Adipocyte (in vitro differentiated cells): ENCODE data around the gene MXI1.
A peak's percentile ranks its signal among the peaks of the same experiment; 100 is the strongest.
"Not testable (repeated sequence)": the region's sequence is repeated elsewhere in the genome, so short reads cannot be mapped to it uniquely, and the experiment has no call there.

ENCODE experiments used
- DNase-seq: peaks from one replicate; pipeline ENCODE4 v3.0.0-alpha.2; 2015; ENCODE audit warnings: low read depth
- H3K27me3 ChIP-seq: replicated peaks from 2 replicates; pipeline ENCODE4 v1.7.0; 2013; ENCODE audit warnings: mild to moderate bottlenecking, low read length, moderate library complexity; ENCODE audit not compliant: control insufficient read depth, insufficient read depth
- H3K36me3 ChIP-seq: 2 replicates; pipeline ENCODE4 v1.7.0; 2013; ENCODE audit warnings: low read length, mild to moderate bottlenecking, moderate library complexity; ENCODE audit not compliant: control insufficient read depth, insufficient read depth, severe bottlenecking
- H3K4me1 ChIP-seq: 2 replicates; pipeline ENCODE4 v1.7.0; 2013; ENCODE audit warnings: mild to moderate bottlenecking, low read length, moderate library complexity; ENCODE audit not compliant: control insufficient read depth, insufficient read depth
- H3K4me3 ChIP-seq: 2 replicates; pipeline ENCODE4 v1.7.0; 2013; ENCODE audit warnings: mild to moderate bottlenecking, low read length, moderate library complexity
- H3K9ac ChIP-seq: 2 replicates; pipeline ENCODE4 v1.7.0; 2013; ENCODE audit warnings: mild to moderate bottlenecking, low read length, moderate library complexity
- H3K9me3 ChIP-seq: 2 replicates; pipeline ENCODE4 v1.7.0; 2013; ENCODE audit warnings: mild to moderate bottlenecking, low read length, moderate library complexity; ENCODE audit not compliant: control insufficient read depth

MXI1 gene

DNA sequence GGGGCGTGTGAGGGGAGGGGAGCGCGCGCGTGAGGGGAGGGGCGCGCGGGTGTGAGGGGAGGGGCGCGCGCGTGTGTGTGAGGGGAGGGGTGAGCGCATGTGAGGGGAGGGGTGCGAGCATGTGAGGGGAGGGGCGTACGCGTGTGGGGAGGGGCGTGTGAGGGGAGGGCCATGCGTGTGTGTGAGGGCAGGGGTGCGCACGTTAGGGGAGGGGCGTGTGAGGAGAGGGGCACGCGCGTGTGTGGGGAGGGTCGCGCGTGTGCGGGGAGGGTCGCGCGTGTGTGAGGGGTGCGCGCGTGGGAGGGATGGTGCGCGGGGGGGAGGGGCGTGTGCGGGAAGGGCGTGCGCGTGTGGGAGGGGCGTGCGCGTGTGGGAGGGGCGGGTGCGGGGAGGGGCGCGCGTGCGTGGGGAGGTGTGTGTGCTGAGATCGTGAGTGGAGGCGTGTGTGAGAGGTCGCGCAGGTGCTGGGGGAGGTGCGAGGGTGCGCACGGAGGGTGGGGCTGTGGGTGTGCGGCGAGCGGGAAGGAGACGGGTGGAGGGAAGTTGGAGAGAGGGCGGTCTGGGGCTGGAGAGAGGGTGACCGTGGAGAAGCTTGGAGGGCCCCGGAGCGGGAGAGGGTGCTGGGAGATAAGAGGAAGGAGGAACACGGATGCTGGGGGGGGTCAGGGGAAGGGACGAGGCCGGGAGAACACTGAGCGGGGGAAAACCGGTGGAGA lies 19.7 kb downstream of the MXI1 start:
- Histone ChIP-seq H3K4me3 (peak overlapping the region; percentile 87), H3K27me3 (no peaks in the 10 kb centered on the region), H3K36me3 (peaks cover 2% of the 10 kb centered on the region), H3K9ac (peak overlapping the region; percentile 78), H3K9me3 (no peaks in the 10 kb centered on the region), H3K4me1 (peaks cover 7% of the 10 kb centered on the region)
- DNase-seq = peak; percentile 70

GRCh38 chr10:110228066-110228465 lies 20.7 kb downstream of the MXI1 start:
- Histone ChIP-seq H3K36me3 (peaks cover 2% of the 10 kb centered on the region), H3K9ac (no peak overlapping the region), H3K9me3 (no peaks in the 10 kb centered on the region), H3K4me1 (peaks cover 5% of the 10 kb centered on the region), H3K27me3 (no peaks in the 10 kb centered on the region), H3K4me3 (peak overlapping the region; percentile 87)
- DNase-seq = no peak

DNA sequence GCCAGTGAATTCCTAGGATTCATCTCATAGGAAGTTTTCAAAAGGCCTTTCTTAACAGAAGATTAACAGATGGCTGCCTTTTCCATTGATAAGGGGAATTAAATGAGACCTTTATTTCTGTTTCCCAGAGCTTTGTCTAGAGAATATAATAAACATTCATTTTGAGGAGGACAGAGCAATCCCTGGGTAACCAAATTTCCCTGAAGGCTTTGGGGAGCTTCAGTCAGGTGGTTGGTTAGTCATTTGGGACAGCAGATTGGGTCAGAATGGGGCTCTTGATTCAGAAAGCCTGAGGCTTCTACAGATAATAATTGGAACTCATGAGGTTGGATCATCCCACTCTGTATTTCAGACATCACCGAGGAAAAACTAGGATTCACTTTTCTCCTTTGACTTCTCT lies 21.8 kb downstream of the MXI1 start:
- Histone ChIP-seq H3K4me3 (no peak overlapping the region), H3K4me1 (peaks cover 5% of the 10 kb centered on the region), H3K9ac (no peak overlapping the region), H3K36me3 (peaks cover 2% of the 10 kb centered on the region), H3K27me3 (no peaks in the 10 kb centered on the region), H3K9me3 (no peaks in the 10 kb centered on the region)
- no peak for DNase-seq

GRCh38 chr10:110233846-110234245 lies 26.4 kb downstream of the MXI1 start:
- Histone ChIP-seq H3K36me3 (peaks cover 7% of the 10 kb centered on the region), H3K27me3 (no peaks in the 10 kb centered on the region), H3K4me1 (no peaks in the 10 kb centered on the region), H3K9ac (no peak overlapping the region), H3K9me3 (no peaks in the 10 kb centered on the region), H3K4me3 (no peak overlapping the region)
- DNase-seq = no peak

GRCh38 chr10:110237894-110238480 lies 30.6 kb downstream of the MXI1 start:
- no peak overlapping the region for H3K4me3 ChIP-seq
- H3K9ac ChIP-seq = no peak overlapping the region
- no peaks in the 10 kb centered on the region for H3K9me3 ChIP-seq
- no peak for DNase-seq
- peaks cover 6% of the 10 kb centered on the region for H3K4me1 ChIP-seq
- H3K27me3 ChIP-seq = no peaks in the 10 kb centered on the region
- peaks cover 5% of the 10 kb centered on the region for H3K36me3 ChIP-seq

DNA sequence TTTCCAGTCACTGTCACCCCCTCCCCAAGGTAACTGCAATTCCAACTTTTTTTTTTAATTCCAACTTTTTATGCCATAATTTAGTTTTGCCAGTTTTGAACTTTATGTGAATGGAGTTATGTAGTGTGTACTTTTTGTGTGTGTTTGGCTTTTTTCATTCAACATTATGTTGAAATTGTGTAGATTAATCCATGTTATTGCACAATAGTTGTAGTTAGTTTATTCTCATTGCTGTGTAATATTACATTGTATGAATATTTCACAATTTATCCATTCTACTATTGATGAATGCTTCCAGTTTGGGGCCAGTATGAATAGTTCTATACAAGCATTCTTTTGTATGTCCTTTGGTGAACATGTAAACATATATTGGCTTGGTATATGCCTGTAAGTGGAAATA lies 32.5 kb downstream of the MXI1 start:
- no peaks in the 10 kb centered on the region for H3K27me3 ChIP-seq
- peaks cover 5% of the 10 kb centered on the region for H3K36me3 ChIP-seq
- H3K4me3 ChIP-seq = no peak overlapping the region
- H3K9ac ChIP-seq = no peak overlapping the region
- H3K9me3 ChIP-seq = no peaks in the 10 kb centered on the region
- peak; percentile 46 for DNase-seq
- peaks cover 6% of the 10 kb centered on the region for H3K4me1 ChIP-seq

GRCh38 chr10:110241407-110241806 lies 34.0 kb downstream of the MXI1 start:
- no peak overlapping the region for H3K9ac ChIP-seq
- no peaks in the 10 kb centered on the region for H3K9me3 ChIP-seq
- no peak for DNase-seq
- H3K27me3 ChIP-seq = no peaks in the 10 kb centered on the region
- H3K36me3 ChIP-seq = peaks cover 5% of the 10 kb centered on the region
- no peak overlapping the region for H3K4me3 ChIP-seq
- peaks cover 6% of the 10 kb centered on the region for H3K4me1 ChIP-seq

DNA sequence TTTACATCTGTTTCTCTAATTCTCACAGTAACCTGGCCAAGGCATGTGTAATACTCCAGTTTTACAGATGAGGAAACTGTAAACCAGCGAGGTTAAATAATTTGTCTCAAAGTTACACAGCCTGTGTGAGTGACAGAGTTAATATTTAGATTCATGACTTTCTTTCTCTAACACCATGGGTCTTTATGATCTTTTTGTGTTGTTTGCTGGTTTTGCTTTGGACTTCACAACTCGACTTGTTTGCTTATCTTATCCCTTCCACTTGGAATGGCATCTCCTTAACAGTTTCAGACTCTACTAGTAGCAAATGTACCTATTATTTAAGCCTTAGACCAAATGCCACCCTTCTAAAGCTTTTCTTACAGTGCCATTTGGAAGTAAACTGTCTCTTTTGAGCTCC lies 34.4 kb downstream of the MXI1 start:
- no peak overlapping the region for H3K4me3 ChIP-seq
- H3K27me3 ChIP-seq = no peaks in the 10 kb centered on the region
- peaks cover 6% of the 10 kb centered on the region for H3K4me1 ChIP-seq
- H3K9me3 ChIP-seq = no peaks in the 10 kb centered on the region
- no peak for DNase-seq
- H3K9ac ChIP-seq = no peak overlapping the region
- H3K36me3 ChIP-seq = peaks cover 5% of the 10 kb centered on the region

DNA sequence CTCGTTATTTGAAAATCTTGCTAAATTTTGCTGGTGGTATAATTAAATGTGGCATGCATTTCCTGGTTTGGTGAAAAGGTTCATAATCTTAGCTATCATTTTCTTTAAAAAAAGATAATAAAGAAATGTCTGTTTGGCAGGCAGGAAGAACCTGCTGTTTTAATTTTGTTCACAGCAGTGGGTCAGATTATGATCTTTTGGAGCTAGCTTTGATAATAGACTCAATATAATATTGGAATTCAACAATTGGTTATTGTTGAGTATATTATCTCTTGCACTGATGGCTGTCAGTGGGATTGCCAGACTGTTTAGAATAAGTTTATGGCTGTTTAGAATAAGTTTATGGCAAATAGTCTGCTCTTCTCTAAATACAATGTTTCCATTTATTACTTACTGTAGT lies 35.1 kb downstream of the MXI1 start:
- no peak for DNase-seq
- Histone ChIP-seq H3K4me1 (peaks cover 6% of the 10 kb centered on the region), H3K9me3 (no peaks in the 10 kb centered on the region), H3K4me3 (no peak overlapping the region), H3K36me3 (peaks cover 5% of the 10 kb centered on the region), H3K27me3 (no peaks in the 10 kb centered on the region), H3K9ac (no peak overlapping the region)

GRCh38 chr10:110244550-110244949 lies 37.1 kb downstream of the MXI1 start:
- Histone ChIP-seq H3K27me3 (no peaks in the 10 kb centered on the region), H3K4me3 (no peak overlapping the region), H3K36me3 (no peaks in the 10 kb centered on the region), H3K4me1 (peaks cover 6% of the 10 kb centered on the region), H3K9ac (no peak overlapping the region), H3K9me3 (no peaks in the 10 kb centered on the region)
- no peak for DNase-seq

- H3K27me3 ChIP-seq, H3K9me3 ChIP-seq, H3K9ac ChIP-seq, H3K4me3 ChIP-seq, H3K36me3 ChIP-seq, H3K4me1 ChIP-seq, DNase-seq: not testable (repeated sequence)
Measured at GRCh38 chr10:110247833-110248232, 40.4 kb downstream of the MXI1 start.

DNA sequence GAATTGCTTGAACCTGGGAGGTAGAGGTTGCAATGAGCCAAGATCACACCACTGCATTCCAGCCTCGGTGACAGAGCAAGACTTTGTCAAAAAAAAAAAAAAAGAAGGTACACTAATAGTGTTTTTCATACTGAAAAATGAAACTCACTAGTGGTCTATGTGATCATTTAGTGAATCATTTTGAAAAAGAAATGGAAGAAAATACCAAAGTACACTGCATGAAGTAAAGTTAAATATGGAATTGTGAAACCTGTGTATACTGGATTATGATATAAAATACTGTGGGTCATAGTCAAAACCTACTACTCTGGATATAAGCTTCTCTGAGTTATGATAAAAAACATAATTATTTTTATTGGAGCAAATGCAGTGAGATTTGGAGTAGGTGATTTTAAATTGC lies 42.1 kb downstream of the MXI1 start:
- H3K9me3 ChIP-seq, H3K4me3 ChIP-seq, H3K4me1 ChIP-seq, H3K36me3 ChIP-seq, H3K27me3 ChIP-seq, H3K9ac ChIP-seq, DNase-seq: not testable (repeated sequence)
